ENCODE results near the gene MITF.

Gene MITF

GRCh38 chr3:69838696-69839515, 99.6 kb downstream of the MITF start:
- Histone ChIP-seq H3K4me1 (ENCODE audit: insufficient read depth, low read length) (no peaks in the 10 kb centered on the region), H3K9me3 (ENCODE audit: control insufficient read depth, insufficient read depth, low read length) (no peaks in the 10 kb centered on the region), H3K9ac (ENCODE audit: low read depth, low read length) (no peak overlapping the region), H3K36me3 (ENCODE audit: insufficient read depth, low read length) (no peaks in the 10 kb centered on the region)

DNA sequence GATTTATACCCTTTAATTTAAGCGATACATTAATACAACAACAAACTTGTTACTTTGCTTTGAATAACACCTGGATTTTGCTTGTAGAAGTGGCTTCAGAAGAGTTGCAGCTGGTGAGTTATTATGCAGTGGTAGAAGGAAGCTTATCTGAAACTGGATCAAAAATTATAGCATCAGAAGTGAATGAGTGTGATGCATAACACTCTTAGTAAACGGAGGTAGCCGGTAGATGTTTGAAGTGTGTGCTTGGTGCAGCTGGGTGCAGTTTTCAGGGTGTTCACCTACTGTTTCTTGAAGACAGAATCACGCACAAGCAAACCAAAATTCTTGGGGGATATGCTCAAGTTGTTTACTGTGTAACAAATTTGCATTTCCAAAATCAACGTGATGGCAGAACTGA, 103.1 kb downstream of the MITF start:
- Histone ChIP-seq H3K4me1 (ENCODE audit: insufficient read depth, low read length) (no peaks in the 10 kb centered on the region), H3K9me3 (ENCODE audit: control insufficient read depth, insufficient read depth, low read length) (no peaks in the 10 kb centered on the region), H3K36me3 (ENCODE audit: insufficient read depth, low read length) (no peaks in the 10 kb centered on the region), H3K9ac (ENCODE audit: low read depth, low read length) (no peak overlapping the region)

DNA sequence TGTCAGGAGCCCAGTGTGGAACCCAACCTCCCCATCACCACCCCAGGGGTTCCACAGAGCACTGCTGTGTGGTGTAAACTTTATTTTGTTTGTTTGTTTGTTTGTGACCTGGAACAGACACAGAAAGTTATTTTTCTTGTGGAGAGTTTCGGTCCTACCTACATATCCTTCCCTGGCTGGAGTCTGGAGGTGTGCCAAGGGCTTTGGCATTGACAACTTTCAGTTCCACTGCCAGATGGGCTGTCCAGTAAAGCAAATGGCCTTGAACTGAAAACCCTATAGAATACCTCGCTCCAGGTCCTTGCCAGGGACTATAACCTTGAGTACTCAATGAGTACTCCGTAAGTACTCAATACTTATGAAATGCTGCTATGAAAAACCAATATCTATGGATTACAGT, 103.5 kb downstream of the MITF start:
- no peak overlapping the region for H3K9ac ChIP-seq (ENCODE audit: low read depth, low read length)
- no peaks in the 10 kb centered on the region for H3K4me1 ChIP-seq (ENCODE audit: insufficient read depth, low read length)
- H3K9me3 ChIP-seq (ENCODE audit: control insufficient read depth, insufficient read depth, low read length) = no peaks in the 10 kb centered on the region
- H3K36me3 ChIP-seq (ENCODE audit: insufficient read depth, low read length) = no peaks in the 10 kb centered on the region

GRCh38 chr3:69844706-69845105, 105.4 kb downstream of the MITF start:
- Histone ChIP-seq H3K36me3 (ENCODE audit: insufficient read depth, low read length) (no peaks in the 10 kb centered on the region), H3K4me1 (ENCODE audit: insufficient read depth, low read length) (no peaks in the 10 kb centered on the region), H3K9ac (ENCODE audit: low read depth, low read length) (no peak overlapping the region), H3K9me3 (ENCODE audit: control insufficient read depth, insufficient read depth, low read length) (no peaks in the 10 kb centered on the region)

DNA sequence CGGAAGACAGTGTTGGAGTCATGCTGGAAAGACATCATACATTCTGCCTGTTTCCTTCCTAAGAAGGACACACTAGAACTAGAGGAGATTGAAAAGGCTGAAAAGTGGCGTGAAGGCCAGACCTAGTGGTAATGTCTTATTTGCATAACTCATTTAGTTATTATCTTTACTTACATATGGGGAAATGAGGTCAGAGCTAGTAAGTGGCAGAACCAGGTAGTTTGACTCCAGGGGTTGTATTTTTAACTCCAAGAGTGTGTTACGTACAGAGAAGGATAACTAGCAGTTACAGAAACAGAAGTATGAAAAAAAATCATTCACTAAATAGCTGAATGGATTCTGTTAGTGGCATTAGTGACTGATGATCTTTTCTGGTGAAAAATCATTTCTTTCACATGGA, 108.0 kb downstream of the MITF start:
- no peaks in the 10 kb centered on the region for H3K36me3 ChIP-seq (ENCODE audit: insufficient read depth, low read length)
- no peak overlapping the region for H3K9ac ChIP-seq (ENCODE audit: low read depth, low read length)
- no peaks in the 10 kb centered on the region for H3K4me1 ChIP-seq (ENCODE audit: insufficient read depth, low read length)
- no peaks in the 10 kb centered on the region for H3K9me3 ChIP-seq (ENCODE audit: control insufficient read depth, insufficient read depth, low read length)

GRCh38 chr3:69848113-69848512, 108.8 kb downstream of the MITF start:
- Histone ChIP-seq H3K36me3 (ENCODE audit: insufficient read depth, low read length) (no peaks in the 10 kb centered on the region), H3K9ac (ENCODE audit: low read depth, low read length) (no peak overlapping the region), H3K4me1 (ENCODE audit: insufficient read depth, low read length) (no peaks in the 10 kb centered on the region), H3K9me3 (ENCODE audit: control insufficient read depth, insufficient read depth, low read length) (no peaks in the 10 kb centered on the region)

- Histone ChIP-seq H3K4me1 (ENCODE audit: insufficient read depth, low read length) (no peaks in the 10 kb centered on the region), H3K9ac (ENCODE audit: low read depth, low read length) (no peak overlapping the region), H3K36me3 (ENCODE audit: insufficient read depth, low read length) (no peaks in the 10 kb centered on the region), H3K9me3 (ENCODE audit: control insufficient read depth, insufficient read depth, low read length) (no peaks in the 10 kb centered on the region)
Observed at GRCh38 chr3:69850849-69851248, 111.6 kb downstream of the MITF start.

- Histone ChIP-seq H3K4me1 (ENCODE audit: insufficient read depth, low read length) (no peaks in the 10 kb centered on the region), H3K9ac (ENCODE audit: low read depth, low read length) (no peak overlapping the region)
Observed at GRCh38 chr3:69853027-69853426, 113.8 kb downstream of the MITF start.

GRCh38 chr3:69855436-69856162, 116.3 kb downstream of the MITF start:
- H3K9ac ChIP-seq (ENCODE audit: low read depth, low read length) = no peak overlapping the region
- no peaks in the 10 kb centered on the region for H3K9me3 ChIP-seq (ENCODE audit: control insufficient read depth, insufficient read depth, low read length)
- no peaks in the 10 kb centered on the region for H3K36me3 ChIP-seq (ENCODE audit: insufficient read depth, low read length)
- H3K4me1 ChIP-seq (ENCODE audit: insufficient read depth, low read length) = no peaks in the 10 kb centered on the region

More at GRCh38 chr3:69853027-69853426, 113.8 kb downstream of the MITF start:
- Histone ChIP-seq H3K9me3 (ENCODE audit: control insufficient read depth, insufficient read depth, low read length) (no peaks in the 10 kb centered on the region), H3K36me3 (ENCODE audit: insufficient read depth, low read length) (no peaks in the 10 kb centered on the region)

- H3K36me3 ChIP-seq (ENCODE audit: insufficient read depth, low read length) = no peaks in the 10 kb centered on the region
- no peaks in the 10 kb centered on the region for H3K9me3 ChIP-seq (ENCODE audit: control insufficient read depth, insufficient read depth, low read length)
- H3K4me1 ChIP-seq (ENCODE audit: insufficient read depth, low read length) = no peaks in the 10 kb centered on the region
- no peak overlapping the region for H3K9ac ChIP-seq (ENCODE audit: low read depth, low read length)
Observed at GRCh38 chr3:69856965-69857705, 117.9 kb downstream of the MITF start.

- Histone ChIP-seq H3K9me3 (ENCODE audit: control insufficient read depth, insufficient read depth, low read length) (no peaks in the 10 kb centered on the region), H3K9ac (ENCODE audit: low read depth, low read length) (no peak overlapping the region), H3K36me3 (ENCODE audit: insufficient read depth, low read length) (no peaks in the 10 kb centered on the region), H3K4me1 (ENCODE audit: insufficient read depth, low read length) (0 out of 2 replicates have a peak, but pooled peaks cover 5% of the 10 kb centered on the region)
Observed at GRCh38 chr3:69861556-69861955, 122.3 kb downstream of the MITF start.

DNA sequence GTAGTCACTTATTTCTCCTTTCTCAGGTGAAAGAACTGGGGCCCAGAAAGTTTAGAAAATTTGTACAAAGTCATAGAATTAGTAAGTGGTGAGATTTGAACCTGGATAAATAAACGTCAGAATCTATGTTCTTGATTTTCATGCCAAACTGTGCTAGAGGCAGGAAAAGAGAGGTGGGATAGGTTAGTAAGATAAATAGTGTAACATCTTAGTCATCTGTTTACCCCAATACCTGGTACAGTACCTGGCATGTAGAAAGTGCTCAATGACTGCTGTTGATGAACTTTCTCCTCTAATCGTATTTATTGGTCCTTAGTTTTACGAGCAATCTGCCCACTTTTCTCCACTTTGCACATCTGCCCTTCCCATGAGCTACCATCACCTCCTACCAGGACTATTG, 124.9 kb downstream of the MITF start:
- no peak overlapping the region for H3K9ac ChIP-seq (ENCODE audit: low read depth, low read length)
- no peaks in the 10 kb centered on the region for H3K36me3 ChIP-seq (ENCODE audit: insufficient read depth, low read length)
- H3K4me1 ChIP-seq (ENCODE audit: insufficient read depth, low read length) = 0 out of 2 replicates have a peak, but pooled peaks cover 5% of the 10 kb centered on the region
- H3K9me3 ChIP-seq (ENCODE audit: control insufficient read depth, insufficient read depth, low read length) = no peaks in the 10 kb centered on the region

- no peak overlapping the region for H3K9ac ChIP-seq (ENCODE audit: low read depth, low read length)
- H3K36me3 ChIP-seq (ENCODE audit: insufficient read depth, low read length) = no peaks in the 10 kb centered on the region
- H3K9me3 ChIP-seq (ENCODE audit: control insufficient read depth, insufficient read depth, low read length) = no peaks in the 10 kb centered on the region
- 0 out of 2 replicates have a peak, but pooled peaks cover 5% of the 10 kb centered on the region for H3K4me1 ChIP-seq (ENCODE audit: insufficient read depth, low read length)
Observed at GRCh38 chr3:69864766-69865165, 125.5 kb downstream of the MITF start.

GRCh38 chr3:69865925-69866679, 126.8 kb downstream of the MITF start:
- Histone ChIP-seq H3K36me3 (ENCODE audit: insufficient read depth, low read length) (no peaks in the 10 kb centered on the region), H3K4me1 (ENCODE audit: insufficient read depth, low read length) (0 out of 2 replicates have a peak, but pooled peaks cover 5% of the 10 kb centered on the region), H3K9me3 (ENCODE audit: control insufficient read depth, insufficient read depth, low read length) (no peaks in the 10 kb centered on the region), H3K9ac (ENCODE audit: low read depth, low read length) (no peak overlapping the region)
